GM21423 (cell line): Measurements from ENCODE around the gene PLXNC1.

ENCODE experiments used
- ATAC-seq: cut with Tn5 transposase; IDR thresholded peaks from one replicate; pipeline ENCODE4 v1.9.1; 2021; ENCODE audit warnings: mild to moderate bottlenecking, moderate library complexity; ENCODE audit not compliant: unreplicated experiment

PLXNC1 gene

GRCh38 chr12:94262228-94263010 lies 114.0 kb downstream of the PLXNC1 start:
- ATAC-seq: peak; percentile 72

- peak; percentile 43 for ATAC-seq
Observed at GRCh38 chr12:94263011-94263811, 114.8 kb downstream of the PLXNC1 start.

- no peak for ATAC-seq
Observed at GRCh38 chr12:94263905-94264561, 115.7 kb downstream of the PLXNC1 start.

GRCh38 chr12:94264736-94265485 lies 116.5 kb downstream of the PLXNC1 start:
- ATAC-seq: no peak

- no peak for ATAC-seq
Observed at GRCh38 chr12:94265539-94265938, 117.2 kb downstream of the PLXNC1 start.

- ATAC-seq: no peak
Observed at GRCh38 chr12:94265966-94266745, 117.8 kb downstream of the PLXNC1 start.

GRCh38 chr12:94266796-94267536 lies 118.6 kb downstream of the PLXNC1 start:
- no peak for ATAC-seq

- ATAC-seq: no peak
Observed at GRCh38 chr12:94267537-94267872, 119.1 kb downstream of the PLXNC1 start.

GRCh38 chr12:94267921-94268471 lies 119.6 kb downstream of the PLXNC1 start:
- no peak for ATAC-seq

- peak; percentile 45 for ATAC-seq
Observed at GRCh38 chr12:94269316-94269999, 121.1 kb downstream of the PLXNC1 start.

- no peak for ATAC-seq
Observed at GRCh38 chr12:94271351-94271750, 123.0 kb downstream of the PLXNC1 start.

- ATAC-seq: no peak
Observed at GRCh38 chr12:94272280-94272679, 123.9 kb downstream of the PLXNC1 start.

GRCh38 chr12:94273272-94273671 lies 124.9 kb downstream of the PLXNC1 start:
- ATAC-seq: no peak

GRCh38 chr12:94276725-94277124 lies 128.3 kb downstream of the PLXNC1 start:
- ATAC-seq: no peak

GRCh38 chr12:94277426-94278000 lies 129.1 kb downstream of the PLXNC1 start:
- ATAC-seq: no peak

- ATAC-seq: no peak
Observed at GRCh38 chr12:94280063-94280462, 131.7 kb downstream of the PLXNC1 start.

GRCh38 chr12:94282675-94283074 lies 134.3 kb downstream of the PLXNC1 start:
- ATAC-seq: no peak

- no peak for ATAC-seq
Observed at GRCh38 chr12:94284046-94284445, 135.7 kb downstream of the PLXNC1 start.
